ENCODE data around the gene DNAJC8. TPM values are rescaled to one million over a fixed set of nuclear protein-coding genes. Genes with fewer than 3 reads are reported as not detected.

The DNAJC8 gene
- polyA plus RNA-seq, 3 donors = 30.6 to 118 (median 113) TPM

- Histone ChIP-seq H3K4me1 (ENCODE audit: control insufficient read depth in 1 of 2, insufficient read depth in 2 of 2, low read length in 2 of 2) (peaks cover 23 to 24% of the 10 kb centered on the region in 2 donors), H3K27ac (ENCODE audit: low read depth in 1 of 2, low read length in 2 of 2) (peak overlapping the region; percentile 88 to 92), H2AFZ (ENCODE audit: insufficient read depth, low read depth, low read length, poor library complexity, severe bottlenecking) (peak overlapping the region; percentile 15), H3K9me3 (replicated peaks in 1 of 2; ENCODE audit: control insufficient read depth in 1 of 2, insufficient read depth in 1 of 2, low read length in 2 of 2) (no peaks in the 10 kb centered on the region), H3K36me3 (replicated peaks in 1 of 2; ENCODE audit: control insufficient read depth in 1 of 2, insufficient read depth in 2 of 2, low read length in 2 of 2) (no peaks in the 10 kb centered on the region), H3K4me3 (replicated peaks in 1 of 3; ENCODE audit: low read depth in 2 of 3, low read length in 3 of 3) (peak overlapping the region in 1 of 3 experiments; percentile 96), H3K4me2 (replicated peaks; ENCODE audit: extremely low read depth, low read length, poor library complexity, severe bottlenecking) (peak overlapping the region; percentile 90), H3K27me3 (ENCODE audit: control insufficient read depth in 2 of 2, insufficient read depth in 2 of 2, low read length in 2 of 2) (peaks cover 2 to 14% of the 10 kb centered on the region in 2 donors), H4K20me1 (ENCODE audit: insufficient read depth, low read length) (peaks cover 31% of the 10 kb centered on the region), H3K79me2 (ENCODE audit: insufficient read depth, low read length) (peaks cover 26% of the 10 kb centered on the region), H3K9ac (ENCODE audit: insufficient read depth, low read length, poor library complexity, severe bottlenecking) (peak overlapping the region; percentile 53)
- intact Hi-C loops (cut with micrococcal nuclease) = loop anchor here in 1 of 2 donors (5.0 to 10.0 kb wide), 2 partner anchors 249 to 476 kb away; partner anchors contain the start of genes RCC1 and YTHDF2
- Mint-ChIP-seq H3K36me3 (peaks cover 5 to 12% of the 10 kb centered on the region in 2 donors), H3K4me3 (peak overlapping the region; percentile 80 to 81), H3K27ac (peak overlapping the region; percentile 95 to 99 (median 96)), H3K4me1 (peaks cover 26% of the 10 kb centered on the region), H3K9me3 (peaks cover 0 to 3% (median 0%) of the 10 kb centered on the region in 7 donors), H3K27me3 (ENCODE audit: low read depth in 3 of 3) (peaks cover 15 to 22% (median 16%) of the 10 kb centered on the region in 3 donors)
- TF ChIP-seq, protein P1, sequence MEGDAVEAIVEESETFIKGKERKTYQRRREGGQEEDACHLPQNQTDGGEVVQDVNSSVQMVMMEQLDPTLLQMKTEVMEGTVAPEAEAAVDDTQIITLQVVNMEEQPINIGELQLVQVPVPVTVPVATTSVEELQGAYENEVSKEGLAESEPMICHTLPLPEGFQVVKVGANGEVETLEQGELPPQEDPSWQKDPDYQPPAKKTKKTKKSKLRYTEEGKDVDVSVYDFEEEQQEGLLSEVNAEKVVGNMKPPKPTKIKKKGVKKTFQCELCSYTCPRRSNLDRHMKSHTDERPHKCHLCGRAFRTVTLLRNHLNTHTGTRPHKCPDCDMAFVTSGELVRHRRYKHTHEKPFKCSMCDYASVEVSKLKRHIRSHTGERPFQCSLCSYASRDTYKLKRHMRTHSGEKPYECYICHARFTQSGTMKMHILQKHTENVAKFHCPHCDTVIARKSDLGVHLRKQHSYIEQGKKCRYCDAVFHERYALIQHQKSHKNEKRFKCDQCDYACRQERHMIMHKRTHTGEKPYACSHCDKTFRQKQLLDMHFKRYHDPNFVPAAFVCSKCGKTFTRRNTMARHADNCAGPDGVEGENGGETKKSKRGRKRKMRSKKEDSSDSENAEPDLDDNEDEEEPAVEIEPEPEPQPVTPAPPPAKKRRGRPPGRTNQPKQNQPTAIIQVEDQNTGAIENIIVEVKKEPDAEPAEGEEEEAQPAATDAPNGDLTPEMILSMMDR (IDR thresholded peaks at IDR 0.05) = no peak
- DNase-seq = peak; percentile 68 to 89 (median 79)
- WGBS (ENCODE audit: insufficient coverage) = 7% methylated on average over 9 of the region's 12 CpGs
These were observed 25.9 kb upstream of the DNAJC8 start for GRCh38 chr1:28258628-28259251.

- peaks cover 23 to 24% of the 10 kb centered on the region in 2 donors for H3K4me1 ChIP-seq (ENCODE audit: control insufficient read depth in 1 of 2, insufficient read depth in 2 of 2, low read length in 2 of 2)
- peaks cover 21% of the 10 kb centered on the region for H3K79me2 ChIP-seq (ENCODE audit: insufficient read depth, low read length)
- peaks cover 24% of the 10 kb centered on the region for H3K4me1 Mint-ChIP-seq
- H2AFZ ChIP-seq (ENCODE audit: insufficient read depth, low read depth, low read length, poor library complexity, severe bottlenecking) = no peak overlapping the region
- H3K9me3 Mint-ChIP-seq = peaks cover 0 to 3% (median 0%) of the 10 kb centered on the region in 7 donors
- peaks cover 5 to 10% of the 10 kb centered on the region in 2 donors for H3K36me3 Mint-ChIP-seq
- WGBS (ENCODE audit: insufficient coverage) = no CpG with 5 or more reads among the region's 4 CpGs
- H3K27ac Mint-ChIP-seq = peak overlapping the region in 5 of 7 donors; percentile 15 to 99 (median 96)
- no peak overlapping the region for H3K4me3 Mint-ChIP-seq
- no peak overlapping the region for H3K9ac ChIP-seq (ENCODE audit: insufficient read depth, low read length, poor library complexity, severe bottlenecking)
- no peaks in the 10 kb centered on the region for H3K9me3 ChIP-seq (replicated peaks in 1 of 2; ENCODE audit: control insufficient read depth in 1 of 2, insufficient read depth in 1 of 2, low read length in 2 of 2)
- intact Hi-C loops (cut with micrococcal nuclease) = loop anchor here in 1 of 2 donors (5.0 to 10.0 kb wide), 2 partner anchors 250 to 477 kb away; partner anchors contain the start of genes RCC1 and YTHDF2
- TF ChIP-seq, protein P1 (IDR thresholded peaks at IDR 0.05) = no peak
- H3K27ac ChIP-seq (ENCODE audit: low read depth in 1 of 2, low read length in 2 of 2) = no peak overlapping the region
- H4K20me1 ChIP-seq (ENCODE audit: insufficient read depth, low read length) = peaks cover 21% of the 10 kb centered on the region
- peaks cover 15 to 21% (median 16%) of the 10 kb centered on the region in 3 donors for H3K27me3 Mint-ChIP-seq (ENCODE audit: low read depth in 3 of 3)
- H3K4me2 ChIP-seq (replicated peaks; ENCODE audit: extremely low read depth, low read length, poor library complexity, severe bottlenecking) = no peak overlapping the region
- peaks cover 2 to 14% of the 10 kb centered on the region in 2 donors for H3K27me3 ChIP-seq (ENCODE audit: control insufficient read depth in 2 of 2, insufficient read depth in 2 of 2, low read length in 2 of 2)
- H3K4me3 ChIP-seq (replicated peaks in 1 of 3; ENCODE audit: low read depth in 2 of 3, low read length in 3 of 3) = no peak overlapping the region
- no peak for DNase-seq
- H3K36me3 ChIP-seq (replicated peaks in 1 of 2; ENCODE audit: control insufficient read depth in 1 of 2, insufficient read depth in 2 of 2, low read length in 2 of 2) = no peaks in the 10 kb centered on the region
These were observed 24.9 kb upstream of the DNAJC8 start for GRCh38 chr1:28257736-28258135.
